T-helper 2 cell treated with Interferon-gamma antibody and Interleukin-4, amounts not matched to agents 5 μg/mL and 100 μg/mL, for 36 hours (primary cell): ENCODE measurements around the gene CHRNA4.
"Not testable (repeated sequence)": the region's sequence is repeated elsewhere in the genome, so short reads cannot be mapped to it uniquely, and the experiment has no call there.

Experiments used
- DNase-seq: peaks from one replicate; pipeline ENCODE4 v3.0.0; 2021; ENCODE audit warnings: low spot score
- H3K27ac Mint-ChIP-seq: one replicate; pipeline ENCODE4 v1.8.0; 2021; ENCODE audit warnings: mild to moderate bottlenecking, mixed read lengths
- H3K27me3 Mint-ChIP-seq: one replicate; pipeline ENCODE4 v1.8.0; 2021; ENCODE audit warnings: low read depth, mixed read lengths
- H3K36me3 Mint-ChIP-seq: one replicate; pipeline ENCODE4 v1.8.0; 2021; ENCODE audit warnings: low read depth, mixed read lengths
- H3K4me1 Mint-ChIP-seq: one replicate; pipeline ENCODE4 v1.8.0; 2021; ENCODE audit warnings: low read depth, mixed read lengths
- H3K4me3 Mint-ChIP-seq: one replicate; pipeline ENCODE4 v1.8.0; 2022; ENCODE audit warnings: mild to moderate bottlenecking, moderate library complexity, mixed read lengths
- H3K9me3 Mint-ChIP-seq: one replicate; pipeline ENCODE4 v1.8.0; 2021; ENCODE audit warnings: mixed read lengths

Gene CHRNA4

DNA sequence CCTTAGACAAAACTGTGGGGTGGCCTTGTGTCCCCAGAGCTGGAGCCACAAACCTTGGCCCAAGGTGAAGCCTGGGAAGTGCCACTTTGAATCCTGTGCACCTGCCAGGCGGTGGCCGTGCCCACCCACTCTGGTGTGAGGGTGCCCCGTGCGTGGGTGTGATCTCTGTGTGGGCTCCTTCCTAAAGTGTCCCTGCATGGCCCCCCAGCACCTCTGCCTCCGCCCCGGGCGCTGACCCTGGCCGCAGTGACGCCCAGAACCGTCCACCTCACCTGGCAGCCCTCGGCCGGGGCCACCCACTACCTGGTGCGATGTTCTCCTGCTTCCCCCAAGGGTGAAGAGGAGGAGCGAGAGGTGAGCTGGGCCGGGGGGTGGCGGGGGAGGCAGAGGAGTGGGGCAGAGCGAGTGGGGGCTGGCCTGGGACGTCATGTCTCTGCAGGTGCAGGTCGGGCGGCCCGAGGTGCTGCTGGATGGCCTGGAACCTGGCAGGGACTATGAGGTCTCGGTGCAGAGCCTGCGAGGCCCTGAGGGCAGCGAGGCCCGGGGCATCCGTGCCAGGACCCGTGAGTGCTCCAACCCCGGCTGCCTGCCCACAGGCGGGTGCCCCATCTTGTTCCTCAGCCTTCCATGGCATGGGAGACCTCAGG lies 49.8 kb downstream of the CHRNA4 start:
- Mint-ChIP-seq H3K27ac (no peak overlapping the region), H3K9me3 (no peaks in the 10 kb centered on the region), H3K36me3 (no peaks in the 10 kb centered on the region), H3K27me3 (no peaks in the 10 kb centered on the region), H3K4me1 (no peaks in the 10 kb centered on the region), H3K4me3 (no peak overlapping the region)
- no peak for DNase-seq

DNA sequence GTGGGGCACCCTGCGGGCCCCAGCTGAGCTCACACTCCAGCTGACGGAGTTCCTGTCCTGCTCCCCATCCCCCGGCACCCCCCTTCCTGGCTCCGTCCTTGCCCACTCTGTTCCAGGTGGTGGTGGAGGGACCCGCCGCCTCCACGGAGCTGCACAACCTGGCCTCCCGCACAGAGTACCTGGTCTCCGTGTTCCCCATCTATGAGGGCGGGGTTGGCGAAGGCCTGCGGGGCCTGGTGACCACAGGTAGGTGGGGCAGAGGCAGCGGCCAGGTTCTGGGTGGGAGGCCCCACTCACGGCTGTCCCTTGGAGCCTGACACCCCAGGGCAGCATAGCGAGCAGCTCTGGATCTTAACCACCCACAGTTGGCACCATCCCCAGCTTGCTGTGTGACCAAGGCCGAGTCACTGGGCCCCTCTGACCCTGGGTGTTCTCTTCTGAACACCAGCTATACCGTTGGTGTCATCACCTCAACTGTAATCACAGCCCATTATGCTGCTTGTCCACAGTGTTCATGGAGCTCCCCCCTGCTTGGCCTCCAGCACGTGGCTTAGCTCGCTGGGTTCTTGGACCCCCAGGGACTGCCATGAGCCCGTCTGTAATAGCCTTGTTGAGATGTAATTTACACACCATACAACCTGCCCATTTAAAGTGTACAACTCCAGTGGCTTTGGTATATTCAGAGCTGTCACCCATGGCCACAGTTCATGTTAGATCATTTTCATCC lies 50.7 kb downstream of the CHRNA4 start:
- Mint-ChIP-seq H3K4me3 (no peak overlapping the region), H3K27ac (no peak overlapping the region), H3K36me3 (no peaks in the 10 kb centered on the region), H3K9me3 (no peaks in the 10 kb centered on the region), H3K27me3 (no peaks in the 10 kb centered on the region), H3K4me1 (no peaks in the 10 kb centered on the region)
- no peak for DNase-seq

- Mint-ChIP-seq H3K9me3 (no peaks in the 10 kb centered on the region), H3K27ac (no peak overlapping the region), H3K4me3 (no peak overlapping the region), H3K36me3 (no peaks in the 10 kb centered on the region), H3K4me1 (no peaks in the 10 kb centered on the region), H3K27me3 (no peaks in the 10 kb centered on the region)
- DNase-seq = no peak
These were observed 51.7 kb downstream of the CHRNA4 start for GRCh38 chr20:63309261-63310071.

DNA sequence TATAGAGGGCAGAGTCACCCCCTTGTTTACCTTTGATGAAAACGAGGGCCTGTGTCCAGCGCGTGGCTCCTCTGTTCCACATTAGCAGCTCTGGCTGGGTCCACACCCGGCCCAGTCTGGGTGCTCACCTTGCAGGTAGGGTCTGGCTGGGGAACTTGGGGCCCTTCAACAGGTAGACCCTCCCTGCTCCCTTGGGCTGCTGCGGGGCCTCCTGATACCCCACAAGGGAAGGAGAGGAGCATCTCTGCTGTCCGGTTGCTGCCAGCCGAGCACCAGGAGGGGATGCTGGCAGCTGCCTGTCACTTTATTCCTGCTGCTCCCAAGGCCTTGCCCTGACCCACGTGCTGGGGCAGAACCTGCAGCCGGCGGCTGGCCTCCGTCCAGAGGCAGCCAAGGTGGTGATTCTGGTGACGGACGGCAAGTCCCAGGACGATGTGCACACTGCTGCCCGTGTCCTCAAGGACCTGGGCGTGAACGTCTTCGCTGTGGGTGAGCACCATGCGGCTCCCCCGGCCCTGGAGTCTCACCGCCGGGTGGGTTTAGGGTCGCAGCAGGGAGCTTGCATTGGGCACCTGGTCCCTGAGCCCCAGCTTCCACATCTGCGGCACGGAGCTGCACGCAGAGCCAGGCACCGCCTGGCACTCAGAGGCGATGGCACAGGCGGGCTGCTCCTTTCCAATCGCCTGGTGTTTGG lies 52.8 kb downstream of the CHRNA4 start:
- DNase-seq = no peak
- Mint-ChIP-seq H3K27me3 (no peaks in the 10 kb centered on the region), H3K4me1 (no peaks in the 10 kb centered on the region), H3K36me3 (no peaks in the 10 kb centered on the region), H3K4me3 (no peak overlapping the region), H3K9me3 (no peaks in the 10 kb centered on the region), H3K27ac (no peak overlapping the region)

GRCh38 chr20:63307538-63308217 lies 53.5 kb downstream of the CHRNA4 start:
- Mint-ChIP-seq H3K4me1 (no peaks in the 10 kb centered on the region), H3K9me3 (no peaks in the 10 kb centered on the region), H3K27me3 (no peaks in the 10 kb centered on the region), H3K27ac (no peak overlapping the region), H3K36me3 (no peaks in the 10 kb centered on the region), H3K4me3 (no peak overlapping the region)
- DNase-seq = no peak

DNA sequence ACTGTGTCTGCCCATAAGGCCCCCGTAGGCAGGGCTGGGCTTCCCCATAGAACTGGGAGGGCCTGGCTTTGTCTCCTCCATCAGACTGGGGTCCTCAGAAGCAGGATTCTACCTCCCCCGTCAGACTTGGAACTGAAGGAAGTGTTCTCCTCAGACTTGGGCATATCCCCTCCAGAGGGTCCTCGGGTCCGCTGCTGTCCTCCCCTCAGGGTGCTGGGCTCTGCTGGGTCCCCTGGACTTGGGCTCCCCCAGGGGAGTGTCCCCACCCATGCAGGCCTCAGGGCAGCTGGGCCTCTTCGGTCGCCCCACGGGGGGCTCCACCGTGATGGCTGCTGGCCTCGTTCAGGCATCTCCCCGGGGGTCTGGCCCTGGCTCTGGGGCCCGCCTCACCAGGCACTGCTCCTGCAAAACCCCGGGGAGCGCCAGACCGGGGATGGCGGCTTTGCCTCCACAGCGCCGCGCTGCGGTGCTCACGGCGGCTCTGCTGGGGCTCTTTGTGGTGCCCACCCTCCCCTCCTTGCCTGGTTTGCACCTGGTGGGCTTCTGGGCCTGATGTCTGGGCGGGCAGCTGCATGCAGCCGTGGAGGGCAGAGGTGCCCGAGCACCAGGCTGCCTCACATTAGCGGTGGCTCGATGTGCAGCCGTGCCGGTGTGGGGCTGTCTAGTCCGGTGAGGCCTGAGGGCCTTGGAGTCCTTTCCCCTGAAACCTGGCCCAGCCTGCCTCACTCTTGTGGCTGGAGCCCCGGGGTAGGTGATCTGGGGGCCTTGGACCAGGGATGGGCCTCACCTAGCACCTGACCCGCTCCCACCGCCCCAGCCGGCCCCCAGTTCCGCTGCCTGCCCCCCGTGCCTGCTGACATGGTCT lies 54.2 kb downstream of the CHRNA4 start:
- no peak for DNase-seq
- no peaks in the 10 kb centered on the region for H3K27me3 Mint-ChIP-seq
- no peaks in the 10 kb centered on the region for H3K4me1 Mint-ChIP-seq
- no peaks in the 10 kb centered on the region for H3K36me3 Mint-ChIP-seq
- no peak overlapping the region for H3K27ac Mint-ChIP-seq
- H3K4me3 Mint-ChIP-seq = no peak overlapping the region
- H3K9me3 Mint-ChIP-seq = no peaks in the 10 kb centered on the region

DNA sequence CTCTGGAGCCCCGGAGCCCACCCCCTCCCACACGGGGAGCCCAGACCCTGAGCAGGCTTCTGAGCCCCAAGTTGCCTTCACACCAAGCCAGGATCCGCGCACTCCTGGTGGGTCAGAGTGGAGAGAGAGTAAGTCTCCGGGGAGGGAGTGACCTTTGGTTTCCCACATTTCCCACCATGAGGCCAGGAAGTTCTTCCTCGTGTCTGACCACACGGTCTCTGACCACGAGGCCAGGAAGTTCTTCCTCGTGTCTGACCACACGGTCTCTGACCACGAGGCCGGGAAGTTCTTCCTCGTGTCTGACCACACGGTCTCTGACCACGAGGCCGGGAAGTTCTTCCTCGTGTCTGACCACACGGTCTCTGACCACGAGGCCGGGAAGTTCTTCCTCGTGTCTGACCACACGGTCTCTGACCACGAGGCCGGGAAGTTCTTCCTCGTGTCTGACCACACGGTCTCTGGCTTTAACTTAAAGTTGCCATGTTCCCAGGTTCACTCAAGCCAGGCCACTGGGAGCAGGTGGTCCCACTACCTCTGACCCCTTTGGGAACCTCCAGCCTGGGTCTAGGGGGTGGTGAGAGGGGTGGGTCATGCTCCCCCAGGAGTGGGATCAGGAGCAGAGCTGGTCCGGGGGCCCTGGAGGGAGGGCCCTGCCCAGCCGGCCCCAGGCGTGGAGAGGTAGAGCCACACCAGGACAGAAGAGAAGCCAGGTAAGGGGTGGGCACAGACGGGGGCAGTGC lies 55.0 kb downstream of the CHRNA4 start:
- H3K27me3 Mint-ChIP-seq, DNase-seq, H3K36me3 Mint-ChIP-seq, H3K27ac Mint-ChIP-seq, H3K4me1 Mint-ChIP-seq, H3K9me3 Mint-ChIP-seq, H3K4me3 Mint-ChIP-seq: not testable (repeated sequence)

DNA sequence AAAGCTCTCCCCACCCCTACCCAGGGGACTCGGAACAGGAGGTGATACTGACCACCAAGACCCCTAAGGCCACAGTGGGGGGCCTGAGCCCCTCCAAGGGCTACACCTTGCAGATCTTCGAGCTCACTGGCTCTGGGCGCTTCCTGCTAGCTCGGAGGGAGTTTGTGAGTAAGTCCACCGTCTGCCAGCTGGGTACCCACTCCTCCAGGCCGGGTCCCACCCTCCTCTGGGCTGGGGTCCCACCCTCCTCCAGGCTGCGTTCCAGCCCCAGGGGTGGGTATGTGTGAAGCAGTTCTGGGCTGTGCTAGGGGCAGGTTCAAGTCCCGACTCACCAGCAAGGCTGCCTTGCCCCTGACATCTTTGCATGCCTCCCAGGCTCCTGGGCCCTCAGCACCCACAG lies 55.8 kb downstream of the CHRNA4 start:
- H3K4me1 Mint-ChIP-seq = no peaks in the 10 kb centered on the region
- no peaks in the 10 kb centered on the region for H3K27me3 Mint-ChIP-seq
- H3K4me3 Mint-ChIP-seq = no peak overlapping the region
- H3K27ac Mint-ChIP-seq = no peak overlapping the region
- H3K9me3 Mint-ChIP-seq = no peaks in the 10 kb centered on the region
- no peak for DNase-seq
- no peaks in the 10 kb centered on the region for H3K36me3 Mint-ChIP-seq

DNA sequence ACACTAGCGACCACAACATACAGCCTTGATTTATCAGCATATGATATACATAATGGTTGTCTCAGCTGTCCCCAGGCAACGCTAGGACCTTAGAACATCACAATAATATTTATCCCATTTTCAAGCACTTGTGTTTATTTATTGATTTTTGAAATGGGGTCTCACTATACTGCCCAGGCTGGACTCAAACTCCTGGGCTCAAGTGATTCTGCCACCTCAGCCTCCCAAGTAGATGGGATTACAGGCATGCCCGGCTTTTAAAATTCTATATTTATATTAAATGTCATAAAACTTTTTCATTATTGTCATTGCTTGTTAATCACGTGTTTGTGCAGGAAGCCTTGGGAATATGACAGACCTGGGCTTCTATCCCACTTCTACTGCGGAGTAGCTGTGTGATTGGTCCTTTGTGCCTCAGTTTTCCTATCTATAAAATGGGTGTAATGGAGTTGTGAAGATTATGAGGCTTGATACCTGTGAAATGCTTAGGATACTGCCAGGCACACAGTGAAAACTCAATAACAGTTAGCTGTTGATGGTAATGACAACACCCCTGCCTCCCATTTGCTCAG lies 58.0 kb downstream of the CHRNA4 start:
- no peak for DNase-seq
- Mint-ChIP-seq H3K4me1 (no peaks in the 10 kb centered on the region), H3K36me3 (no peaks in the 10 kb centered on the region), H3K9me3 (no peaks in the 10 kb centered on the region), H3K27ac (no peak overlapping the region), H3K4me3 (no peak overlapping the region), H3K27me3 (no peaks in the 10 kb centered on the region)

DNA sequence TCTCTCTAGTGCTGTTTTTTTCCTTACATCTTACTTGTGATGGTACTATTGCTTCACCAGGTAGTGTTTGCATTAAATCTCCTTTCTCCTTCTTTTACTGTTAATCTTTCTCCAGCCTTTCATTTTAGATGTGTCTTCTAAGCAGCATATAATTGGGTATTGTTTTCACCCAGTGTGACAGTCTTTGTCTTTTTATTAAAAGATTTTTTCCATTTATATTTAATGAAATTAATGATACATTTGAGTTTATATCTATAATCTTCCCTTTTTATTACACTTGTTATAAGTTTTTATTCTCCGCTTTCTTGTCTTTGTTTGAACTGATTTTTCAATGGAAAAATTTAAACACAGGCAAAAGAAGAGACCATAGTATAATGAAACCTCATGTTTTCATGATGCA lies 59.5 kb downstream of the CHRNA4 start:
- Mint-ChIP-seq H3K27ac (no peak overlapping the region), H3K36me3 (no peaks in the 10 kb centered on the region), H3K9me3 (no peaks in the 10 kb centered on the region), H3K4me3 (no peak overlapping the region), H3K27me3 (no peaks in the 10 kb centered on the region), H3K4me1 (no peaks in the 10 kb centered on the region)
- no peak for DNase-seq

DNA sequence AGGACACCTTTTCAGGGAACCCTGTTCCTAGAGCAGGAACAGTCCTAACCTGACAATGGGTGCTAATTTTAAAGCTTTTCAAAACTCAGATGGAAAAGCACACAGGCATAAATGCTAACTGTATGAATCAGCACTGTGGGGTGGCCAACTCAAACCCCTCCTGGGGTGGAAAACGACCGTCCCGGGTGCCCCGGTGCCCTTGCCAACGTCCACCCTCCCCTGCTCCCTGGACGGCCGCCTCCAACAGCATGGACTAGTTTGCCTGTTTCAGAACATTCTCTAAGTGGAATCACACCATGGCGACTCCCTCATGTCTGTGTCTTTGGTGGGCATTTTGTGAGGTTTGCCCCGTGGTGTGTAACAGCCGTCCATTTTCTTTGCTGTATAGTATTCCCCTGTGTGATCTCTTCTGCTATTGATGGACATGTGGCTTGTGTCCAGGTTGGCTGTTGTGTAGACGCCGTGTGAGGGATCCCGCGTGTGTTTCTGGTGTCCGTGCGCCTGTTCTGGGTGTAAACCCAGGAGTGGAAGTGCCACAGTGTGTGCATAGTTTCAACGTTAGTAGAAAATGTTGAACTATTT lies 62.3 kb downstream of the CHRNA4 start:
- Mint-ChIP-seq H3K9me3 (no peaks in the 10 kb centered on the region), H3K27me3 (peaks cover 9% of the 10 kb centered on the region), H3K36me3 (no peaks in the 10 kb centered on the region), H3K4me3 (no peak overlapping the region), H3K4me1 (peaks cover 2% of the 10 kb centered on the region), H3K27ac (no peak overlapping the region)
- DNase-seq = no peak
